ENCODE data around the gene SEC61A2. TPM values are rescaled to one million over a fixed set of nuclear protein-coding genes. Genes with fewer than 3 reads are reported as not detected.

Gene SEC61A2
- total RNA-seq, 1 experiment from 2014 or later: 11.4 TPM

- intact Hi-C loops (cut with micrococcal nuclease): no loop called here
- ChIA-PET POLR2A (interaction anchor here (0.5 to 1.5 kb wide), 4 partner anchors 9 to 322 kb away, joined by 3 to 9 read pairs (median 4); partner anchors contain the start of genes CDC123 and NUDT5), CTCF (interaction anchor here (0.6 kb wide), 2 partner anchors 9 to 609 kb away, joined by 3 to 4 read pairs; no protein-coding TSS in a partner anchor)
- H3K27me3 Mint-ChIP-seq (ENCODE audit: insufficient read depth, unreplicated experiment): no peaks in the 10 kb centered on the region
- TF ChIP-seq CTCF (IDR thresholded peaks at IDR 0.05; ENCODE audit: unreplicated experiment): no peak
- no peaks in the 10 kb centered on the region for H3K9me3 Mint-ChIP-seq (ENCODE audit: unreplicated experiment)
- DNase-seq (ENCODE audit: unreplicated experiment): no peak
- no peaks in the 10 kb centered on the region for H3K4me1 Mint-ChIP-seq (ENCODE audit: insufficient read depth, unreplicated experiment)
- H3K4me3 Mint-ChIP-seq (ENCODE audit: unreplicated experiment): no peak overlapping the region
- peaks cover 62% of the 10 kb centered on the region for H3K36me3 Mint-ChIP-seq (ENCODE audit: insufficient read depth, unreplicated experiment)
- no TSS peak for BruUV-seq (replicated peaks)
- no peak overlapping the region for H3K27ac Mint-ChIP-seq (ENCODE audit: low read depth, unreplicated experiment)
Measured at GRCh38 chr10:12184165-12184564, 54.7 kb downstream of the SEC61A2 start.

- TF ChIP-seq CTCF (IDR thresholded peaks at IDR 0.05; ENCODE audit: unreplicated experiment): no peak
- no TSS peak for BruUV-seq (replicated peaks)
- no peak for DNase-seq (ENCODE audit: unreplicated experiment)
- POLR2A ChIA-PET: interaction anchor here (1.3 kb wide), 1 partner anchor 10 kb away, joined by 3 read pairs; the partner anchor contains the start of genes CDC123 and NUDT5
- Mint-ChIP-seq H3K4me1 (ENCODE audit: insufficient read depth, unreplicated experiment) (no peaks in the 10 kb centered on the region), H3K9me3 (ENCODE audit: unreplicated experiment) (no peaks in the 10 kb centered on the region), H3K4me3 (ENCODE audit: unreplicated experiment) (no peak overlapping the region), H3K27ac (ENCODE audit: low read depth, unreplicated experiment) (no peak overlapping the region), H3K27me3 (ENCODE audit: insufficient read depth, unreplicated experiment) (no peaks in the 10 kb centered on the region), H3K36me3 (ENCODE audit: insufficient read depth, unreplicated experiment) (peaks cover 66% of the 10 kb centered on the region)
- CTCF ChIA-PET: no interaction called here
- intact Hi-C loops (cut with micrococcal nuclease): no loop called here
Measured at GRCh38 chr10:12186323-12186722, 56.8 kb downstream of the SEC61A2 start.

- intact Hi-C loops (cut with micrococcal nuclease): no loop called here
- H3K4me1 Mint-ChIP-seq (ENCODE audit: insufficient read depth, unreplicated experiment): peaks cover 6% of the 10 kb centered on the region
- no peak for DNase-seq (ENCODE audit: unreplicated experiment)
- no peak for TF ChIP-seq CTCF (IDR thresholded peaks at IDR 0.05; ENCODE audit: unreplicated experiment)
- peaks cover 69% of the 10 kb centered on the region for H3K36me3 Mint-ChIP-seq (ENCODE audit: insufficient read depth, unreplicated experiment)
- CTCF ChIA-PET: no interaction called here
- H3K4me3 Mint-ChIP-seq (ENCODE audit: unreplicated experiment): no peak overlapping the region
- no peak overlapping the region for H3K27ac Mint-ChIP-seq (ENCODE audit: low read depth, unreplicated experiment)
- no peaks in the 10 kb centered on the region for H3K9me3 Mint-ChIP-seq (ENCODE audit: unreplicated experiment)
- no TSS peak for BruUV-seq (replicated peaks)
- no peaks in the 10 kb centered on the region for H3K27me3 Mint-ChIP-seq (ENCODE audit: insufficient read depth, unreplicated experiment)
- POLR2A ChIA-PET: interaction anchor here (1.1 to 1.3 kb wide), 2 partner anchors 9 to 83 kb away, joined by 3 read pairs; partner anchors contain the start of genes CDC123 and NUDT5
Measured at GRCh38 chr10:12187321-12187905, 57.9 kb downstream of the SEC61A2 start.

- H3K9me3 Mint-ChIP-seq (ENCODE audit: unreplicated experiment): no peaks in the 10 kb centered on the region
- H3K36me3 Mint-ChIP-seq (ENCODE audit: insufficient read depth, unreplicated experiment): peaks cover 62% of the 10 kb centered on the region
- ChIA-PET CTCF (no interaction called here), POLR2A (no interaction called here)
- H3K27ac Mint-ChIP-seq (ENCODE audit: low read depth, unreplicated experiment): no peak overlapping the region
- no TSS peak for BruUV-seq (replicated peaks)
- peaks cover 12% of the 10 kb centered on the region for H3K4me1 Mint-ChIP-seq (ENCODE audit: insufficient read depth, unreplicated experiment)
- no peak for TF ChIP-seq CTCF (IDR thresholded peaks at IDR 0.05; ENCODE audit: unreplicated experiment)
- H3K4me3 Mint-ChIP-seq (ENCODE audit: unreplicated experiment): no peak overlapping the region
- no peak for DNase-seq (ENCODE audit: unreplicated experiment)
- no peaks in the 10 kb centered on the region for H3K27me3 Mint-ChIP-seq (ENCODE audit: insufficient read depth, unreplicated experiment)
- intact Hi-C loops (cut with micrococcal nuclease): no loop called here
Measured at GRCh38 chr10:12188656-12189055, 59.2 kb downstream of the SEC61A2 start.
